Measurements from ENCODE around the gene TPI1. TPM values are rescaled to one million over a fixed set of nuclear protein-coding genes. Genes with fewer than 3 reads are reported as not detected.

TPI1 gene
- total and polyA plus RNA-seq, 2 donors (not counting 3 experiments of a cell fraction or from before 2014, with no cell fraction given) = 643 to 1,816 TPM

DNA sequence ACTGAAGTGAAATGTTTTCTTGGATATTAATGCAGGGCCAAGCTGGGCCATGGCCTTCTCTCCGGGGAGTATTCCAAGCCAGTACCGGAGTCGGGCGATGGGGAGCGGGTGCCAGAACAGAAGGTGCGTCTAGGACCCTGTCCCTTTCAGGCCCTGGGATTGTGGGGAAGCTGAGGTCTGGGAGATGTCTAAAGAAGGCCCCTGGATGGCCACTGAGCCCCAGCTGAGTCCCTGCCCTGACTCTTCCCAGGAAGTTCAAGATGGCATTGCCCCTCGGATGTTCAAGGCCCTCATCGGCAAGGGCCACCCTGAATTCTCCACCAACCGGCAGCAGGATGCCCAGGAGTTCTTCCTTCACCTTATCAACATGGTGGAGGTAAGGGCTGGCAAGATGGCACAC lies 7.2 kb upstream of the TPI1 start:
- CTCF ChIA-PET = interaction anchor here (1.9 kb wide), 1 partner anchor 9 kb away, joined by 7 read pairs; no protein-coding TSS in a partner anchor
- no TSS peak for BruUV-seq (replicated peaks)

DNA sequence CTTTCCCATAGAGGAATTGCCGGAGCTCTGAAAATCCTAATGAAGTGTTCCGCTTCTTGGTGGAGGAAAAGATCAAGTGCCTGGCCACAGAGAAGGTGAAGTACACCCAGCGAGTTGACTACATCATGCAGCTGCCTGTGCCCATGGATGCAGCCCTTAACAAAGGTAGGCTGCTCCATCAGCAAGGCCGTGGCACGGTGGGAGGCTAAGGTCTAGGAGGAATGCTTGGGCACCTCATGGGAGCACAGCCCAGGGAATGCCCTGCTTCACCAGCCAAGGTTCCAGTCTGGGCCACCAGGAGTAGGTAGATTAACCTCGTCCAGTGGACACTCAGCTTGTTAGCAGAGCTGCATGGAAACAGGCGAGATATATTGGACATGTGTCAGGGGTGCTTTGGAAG lies 6.4 kb upstream of the TPI1 start:
- Histone ChIP-seq H3K79me2 (ENCODE audit: control insufficient read depth, insufficient read depth, low read length) (no peaks in the 10 kb centered on the region), H3K4me1 (ENCODE audit: control insufficient read depth, extremely low read depth, insufficient read depth, low read length) (no peaks in the 10 kb centered on the region), H3K9me1 (replicated peaks; ENCODE audit: control insufficient read depth, extremely low read depth, insufficient read depth, low read length) (no peaks in the 10 kb centered on the region), H3K27ac (ENCODE audit: insufficient read depth, low read depth, low read length) (no peak overlapping the region), H3K4me3 (replicated peaks in 1 of 3; ENCODE audit: insufficient read depth in 1 of 3, low read depth in 1 of 3, low read length in 3 of 3) (no peak overlapping the region), H3K36me3 (ENCODE audit: control insufficient read depth in 2 of 2, extremely low read depth in 1 of 2, insufficient read depth in 2 of 2, low read length in 2 of 2) (peaks cover 15 to 69% of the 10 kb centered on the region in 2 experiments), H3K4me2 (ENCODE audit: insufficient read depth, low read length) (no peak overlapping the region), H3K27me3 (ENCODE audit: control insufficient read depth in 2 of 2, insufficient read depth in 2 of 2, low read length in 2 of 2) (no peaks in the 10 kb centered on the region), H4K20me1 (replicated peaks; ENCODE audit: control insufficient read depth, extremely low read depth, insufficient read depth, low read length) (no peaks in the 10 kb centered on the region), H3K9ac (replicated peaks; ENCODE audit: extremely low read depth, insufficient read depth, low read length) (no peak overlapping the region), H2AFZ (ENCODE audit: low read depth, low read length) (no peak overlapping the region), H3K9me3 (replicated peaks; ENCODE audit: control insufficient read depth, insufficient read depth, low read length) (no peaks in the 10 kb centered on the region)
- dilution Hi-C loops (cut with MboI; ENCODE audit: extremely low pct_ligation_motif_present, low sequenced_read_pairs) (no loop called here), intact Hi-C loops (cut with micrococcal nuclease) (no loop called here)
- FAIRE-seq (no peak), DNase-seq (ENCODE audit: low read depth, low spot score) (no peak)
- ChIA-PET CTCF (interaction anchor here (1.0 to 1.9 kb wide), 3 partner anchors 8 to 11 kb away, joined by 4 to 7 read pairs (median 5); partner anchors contain the start of gene SPSB2), POLR2A (no interaction called here)
- no peak for TF ChIP-seq EZH2 (IDR thresholded peaks at IDR 0.05; ENCODE audit: borderline replicate concordance, low read depth, low read length, severe bottlenecking)
- no peak for TF ChIP-seq POLR2AphosphoS5 (IDR thresholded peaks at IDR 0.05; ENCODE audit: insufficient read depth, low read depth, low read length)
- TF ChIP-seq JUN (IDR thresholded peaks at IDR 0.05; ENCODE audit: borderline replicate concordance, insufficient read depth, insufficient read length, low read depth) = no peak
- no peak for TF ChIP-seq MAX (IDR thresholded peaks at IDR 0.05; ENCODE audit: insufficient read depth, insufficient read length)
- TF ChIP-seq MYC (IDR thresholded peaks at IDR 0.05; ENCODE audit: low read depth, low read length) = no peak
- no peak for TF ChIP-seq GATA2 (IDR thresholded peaks at IDR 0.05; ENCODE audit: insufficient read depth, insufficient read length, low read depth, low read length)
- BruUV-seq (replicated peaks) = no TSS peak

More for the DNA sequence above, 7.2 kb upstream of the TPI1 start:
- no peaks in the 10 kb centered on the region for H3K4me1 ChIP-seq (ENCODE audit: control insufficient read depth, extremely low read depth, insufficient read depth, low read length)
- H3K27ac ChIP-seq (ENCODE audit: insufficient read depth, low read depth, low read length) = no peak overlapping the region
- DNase-seq (ENCODE audit: low read depth, low spot score) (no peak), FAIRE-seq (no peak)
- TF ChIP-seq MYC (IDR thresholded peaks at IDR 0.05; ENCODE audit: low read depth, low read length) = no peak
- TF ChIP-seq JUN (IDR thresholded peaks at IDR 0.05; ENCODE audit: borderline replicate concordance, insufficient read depth, insufficient read length, low read depth) = no peak
- TF ChIP-seq GATA2 (IDR thresholded peaks at IDR 0.05; ENCODE audit: insufficient read depth, insufficient read length, low read depth, low read length) = no peak
- no peak for TF ChIP-seq POLR2AphosphoS5 (IDR thresholded peaks at IDR 0.05; ENCODE audit: insufficient read depth, low read depth, low read length)
- TF ChIP-seq FOS (IDR thresholded peaks at IDR 0.05; ENCODE audit: borderline replicate concordance, insufficient read depth, low read length) = no peak
- POLR2A ChIA-PET = no interaction called here
- H3K27me3 ChIP-seq (ENCODE audit: control insufficient read depth in 2 of 2, insufficient read depth in 2 of 2, low read length in 2 of 2) = no peaks in the 10 kb centered on the region
- dilution Hi-C loops (cut with MboI; ENCODE audit: extremely low pct_ligation_motif_present, low sequenced_read_pairs) = no loop called here
- H3K9ac ChIP-seq (replicated peaks; ENCODE audit: extremely low read depth, insufficient read depth, low read length) = no peak overlapping the region
- no peaks in the 10 kb centered on the region for H3K9me1 ChIP-seq (replicated peaks; ENCODE audit: control insufficient read depth, extremely low read depth, insufficient read depth, low read length)
- H3K36me3 ChIP-seq (ENCODE audit: control insufficient read depth in 2 of 2, extremely low read depth in 1 of 2, insufficient read depth in 2 of 2, low read length in 2 of 2) = peaks cover 18 to 68% of the 10 kb centered on the region in 2 experiments
- H3K9me3 ChIP-seq (replicated peaks; ENCODE audit: control insufficient read depth, insufficient read depth, low read length) = no peaks in the 10 kb centered on the region
- no peak overlapping the region for H3K4me3 ChIP-seq (replicated peaks in 1 of 3; ENCODE audit: insufficient read depth in 1 of 3, low read depth in 1 of 3, low read length in 3 of 3)
- intact Hi-C loops (cut with micrococcal nuclease) = no loop called here
- peaks cover under 1% of the 10 kb centered on the region for H3K79me2 ChIP-seq (ENCODE audit: control insufficient read depth, insufficient read depth, low read length)
- H2AFZ ChIP-seq (ENCODE audit: low read depth, low read length) = no peak overlapping the region
- H3K4me2 ChIP-seq (ENCODE audit: insufficient read depth, low read length) = no peak overlapping the region
- no peaks in the 10 kb centered on the region for H4K20me1 ChIP-seq (replicated peaks; ENCODE audit: control insufficient read depth, extremely low read depth, insufficient read depth, low read length)
